Endothelial cell of umbilical vein (primary cell): ENCODE results near the gene CCDC85C.

Source experiments
- POLR2A ChIP-seq: IDR thresholded peaks from 2 replicates; pipeline ENCODE4 v1.6.1; 2012; ENCODE audit warnings: low read depth, mild to moderate bottlenecking, control low read depth, low read length
- POLR2AphosphoS5 ChIP-seq: IDR thresholded peaks from 2 replicates; pipeline ENCODE4 v1.6.1; 2012; ENCODE audit warnings: low read depth, mild to moderate bottlenecking, control low read depth, low read length, moderate library complexity; ENCODE audit not compliant: insufficient read depth
- TF ChIP-seq, protein P1 (sequence below), 2 donors: IDR thresholded peaks; 1 replicate in 1 of 2; 2 replicates in 1 of 2; pipeline ENCODE4 v1.5.1; 2011; ENCODE audit warnings: low read length in 2 of 2, mild to moderate bottlenecking in 2 of 2, moderate library complexity in 2 of 2, control low read depth in 1 of 2, inconsistent platforms in 1 of 2, low read depth in 1 of 2; ENCODE audit not compliant: insufficient read depth in 1 of 2; ENCODE audit errors: extremely low read depth in 1 of 2

DNA sequence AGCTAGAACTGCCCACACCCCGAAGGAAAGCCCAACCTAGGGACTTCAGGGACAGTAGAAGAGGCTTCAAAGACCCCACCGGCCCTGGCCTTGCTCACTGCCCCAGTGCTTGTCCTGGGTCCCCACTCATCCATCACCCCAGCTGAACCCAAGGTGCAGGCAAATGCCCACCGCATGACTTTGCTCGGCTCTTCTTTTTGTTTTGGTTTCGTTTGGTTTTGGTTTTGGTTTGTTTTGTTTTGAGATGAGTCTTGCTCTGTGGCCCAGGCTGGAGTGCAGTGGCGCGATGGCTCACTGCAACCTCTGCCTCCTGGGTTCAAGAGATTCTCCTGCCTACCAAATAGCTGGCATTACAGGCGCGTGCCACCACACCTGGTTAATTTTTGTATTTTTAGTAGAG, 9.0 kb downstream of the CCDC85C start:
- TF ChIP-seq POLR2AphosphoS5 (no peak), POLR2A (no peak)
- TF ChIP-seq, protein P1, sequence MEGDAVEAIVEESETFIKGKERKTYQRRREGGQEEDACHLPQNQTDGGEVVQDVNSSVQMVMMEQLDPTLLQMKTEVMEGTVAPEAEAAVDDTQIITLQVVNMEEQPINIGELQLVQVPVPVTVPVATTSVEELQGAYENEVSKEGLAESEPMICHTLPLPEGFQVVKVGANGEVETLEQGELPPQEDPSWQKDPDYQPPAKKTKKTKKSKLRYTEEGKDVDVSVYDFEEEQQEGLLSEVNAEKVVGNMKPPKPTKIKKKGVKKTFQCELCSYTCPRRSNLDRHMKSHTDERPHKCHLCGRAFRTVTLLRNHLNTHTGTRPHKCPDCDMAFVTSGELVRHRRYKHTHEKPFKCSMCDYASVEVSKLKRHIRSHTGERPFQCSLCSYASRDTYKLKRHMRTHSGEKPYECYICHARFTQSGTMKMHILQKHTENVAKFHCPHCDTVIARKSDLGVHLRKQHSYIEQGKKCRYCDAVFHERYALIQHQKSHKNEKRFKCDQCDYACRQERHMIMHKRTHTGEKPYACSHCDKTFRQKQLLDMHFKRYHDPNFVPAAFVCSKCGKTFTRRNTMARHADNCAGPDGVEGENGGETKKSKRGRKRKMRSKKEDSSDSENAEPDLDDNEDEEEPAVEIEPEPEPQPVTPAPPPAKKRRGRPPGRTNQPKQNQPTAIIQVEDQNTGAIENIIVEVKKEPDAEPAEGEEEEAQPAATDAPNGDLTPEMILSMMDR (IDR thresholded peaks at IDR 0.05; ENCODE audit: extremely low read depth in 1 of 2, insufficient read depth in 1 of 2, low read depth in 1 of 2, low read length in 2 of 2), result no peak
